Mesendoderm (in vitro differentiated cells): Measurements from ENCODE around the gene NECAB2.

ENCODE experiments used
- DNase-seq: peaks from one replicate; pipeline ENCODE4 v3.0.0; 2013
- H2AK5ac ChIP-seq: 2 replicates; pipeline ENCODE4 v1.6.1; 2013; ENCODE audit warnings: low read length, inconsistent platforms
- H2BK120ac ChIP-seq: 2 replicates; pipeline ENCODE4 v1.6.1; 2013; ENCODE audit warnings: low read depth, mild to moderate bottlenecking, low read length, moderate library complexity, mixed read lengths
- H2BK15ac ChIP-seq: replicated peaks from 2 replicates; pipeline ENCODE4 v1.6.1; 2013; ENCODE audit warnings: low read depth, mild to moderate bottlenecking, moderate library complexity
- H2BK5ac ChIP-seq: 2 replicates; pipeline ENCODE4 v1.6.1; 2013; ENCODE audit warnings: low read length, inconsistent platforms
- H3K18ac ChIP-seq: 2 replicates; pipeline ENCODE4 v1.6.1; 2013; ENCODE audit warnings: mild to moderate bottlenecking, low read length, mixed read lengths
- H3K23ac ChIP-seq: one replicate; pipeline ENCODE4 v1.6.1; 2013; ENCODE audit warnings: low read length
- H3K27ac ChIP-seq: 2 replicates; pipeline ENCODE4 v1.5.1; 2013; ENCODE audit warnings: low read depth, mild to moderate bottlenecking, inconsistent platforms, low read length, moderate library complexity
- H3K27me3 ChIP-seq: 2 replicates; pipeline ENCODE4 v1.6.1; 2013; ENCODE audit warnings: low read length, control low read depth, mild to moderate bottlenecking, inconsistent platforms; ENCODE audit not compliant: insufficient read depth, poor library complexity
- H3K36me3 ChIP-seq: 2 replicates; pipeline ENCODE4 v1.6.1; 2013; ENCODE audit warnings: low read length, inconsistent platforms; ENCODE audit not compliant: control insufficient read depth, insufficient read depth
- H3K4ac ChIP-seq: one replicate; pipeline ENCODE4 v1.6.1; 2013; ENCODE audit warnings: low read depth, mild to moderate bottlenecking, low read length, moderate library complexity
- H3K4me1 ChIP-seq: 2 replicates; pipeline ENCODE4 v1.6.1; 2013; ENCODE audit warnings: low read depth, low read length, inconsistent platforms; ENCODE audit not compliant: control insufficient read depth
- H3K4me2 ChIP-seq: 2 replicates; pipeline ENCODE4 v1.6.1; 2013; ENCODE audit warnings: low read length
- H3K4me3 ChIP-seq: 2 replicates; pipeline ENCODE4 v1.5.1; 2013; ENCODE audit warnings: mild to moderate bottlenecking, low read length
- H3K56ac ChIP-seq: one replicate; pipeline ENCODE4 v1.6.1; 2013; ENCODE audit warnings: low read length
- H3K79me1 ChIP-seq: 2 replicates; pipeline ENCODE4 v1.6.1; 2013; ENCODE audit warnings: low read length, inconsistent platforms
- H3K79me2 ChIP-seq: 2 replicates; pipeline ENCODE4 v1.6.1; 2013; ENCODE audit warnings: mild to moderate bottlenecking, low read length; ENCODE audit not compliant: control insufficient read depth, insufficient read depth
- H3K9ac ChIP-seq: 2 replicates; pipeline ENCODE4 v1.6.1; 2013; ENCODE audit warnings: low read length, inconsistent platforms
- H4K5ac ChIP-seq: one replicate; pipeline ENCODE4 v1.6.1; 2013; ENCODE audit warnings: low read length
- H4K8ac ChIP-seq: one replicate; pipeline ENCODE4 v1.6.1; 2013; ENCODE audit warnings: low read depth, mild to moderate bottlenecking, control low read depth, low read length, moderate library complexity
- WGBS: extraction: QIAGEN DNeasy Blood & Tissue Kit; methylation state at CpG from one replicate; pipeline ENCODE4 v1.1.7; 2013; ENCODE audit warnings: low lambda C conversion rate, missing lambda C conversion rate; ENCODE audit not compliant: insufficient coverage; ENCODE audit errors: extremely low coverage; 5-methylcytosine and 5-hydroxymethylcytosine counted together

NECAB2 gene

GRCh38 chr16:83970430-83970815 is 2.4 kb downstream of the NECAB2 start:
- Histone ChIP-seq H3K79me1 (no peaks in the 10 kb centered on the region), H2AK5ac (no peak overlapping the region), H3K27ac (no peak overlapping the region), H3K9ac (no peak overlapping the region), H2BK15ac (no peak overlapping the region), H4K8ac (no peak overlapping the region), H3K4me2 (no peak overlapping the region), H3K4me3 (no peak overlapping the region), H3K36me3 (no peaks in the 10 kb centered on the region), H2BK5ac (no peak overlapping the region), H3K56ac (no peak overlapping the region), H4K5ac (no peak overlapping the region), H3K23ac (no peak overlapping the region), H2BK120ac (no peak overlapping the region), H3K4me1 (no peaks in the 10 kb centered on the region), H3K79me2 (no peaks in the 10 kb centered on the region), H3K18ac (no peak overlapping the region), H3K27me3 (peaks cover 3% of the 10 kb centered on the region), H3K4ac (no peak overlapping the region)
- no peak for DNase-seq
- no CpG with 5 or more reads among the region's 6 CpGs for WGBS

DNA sequence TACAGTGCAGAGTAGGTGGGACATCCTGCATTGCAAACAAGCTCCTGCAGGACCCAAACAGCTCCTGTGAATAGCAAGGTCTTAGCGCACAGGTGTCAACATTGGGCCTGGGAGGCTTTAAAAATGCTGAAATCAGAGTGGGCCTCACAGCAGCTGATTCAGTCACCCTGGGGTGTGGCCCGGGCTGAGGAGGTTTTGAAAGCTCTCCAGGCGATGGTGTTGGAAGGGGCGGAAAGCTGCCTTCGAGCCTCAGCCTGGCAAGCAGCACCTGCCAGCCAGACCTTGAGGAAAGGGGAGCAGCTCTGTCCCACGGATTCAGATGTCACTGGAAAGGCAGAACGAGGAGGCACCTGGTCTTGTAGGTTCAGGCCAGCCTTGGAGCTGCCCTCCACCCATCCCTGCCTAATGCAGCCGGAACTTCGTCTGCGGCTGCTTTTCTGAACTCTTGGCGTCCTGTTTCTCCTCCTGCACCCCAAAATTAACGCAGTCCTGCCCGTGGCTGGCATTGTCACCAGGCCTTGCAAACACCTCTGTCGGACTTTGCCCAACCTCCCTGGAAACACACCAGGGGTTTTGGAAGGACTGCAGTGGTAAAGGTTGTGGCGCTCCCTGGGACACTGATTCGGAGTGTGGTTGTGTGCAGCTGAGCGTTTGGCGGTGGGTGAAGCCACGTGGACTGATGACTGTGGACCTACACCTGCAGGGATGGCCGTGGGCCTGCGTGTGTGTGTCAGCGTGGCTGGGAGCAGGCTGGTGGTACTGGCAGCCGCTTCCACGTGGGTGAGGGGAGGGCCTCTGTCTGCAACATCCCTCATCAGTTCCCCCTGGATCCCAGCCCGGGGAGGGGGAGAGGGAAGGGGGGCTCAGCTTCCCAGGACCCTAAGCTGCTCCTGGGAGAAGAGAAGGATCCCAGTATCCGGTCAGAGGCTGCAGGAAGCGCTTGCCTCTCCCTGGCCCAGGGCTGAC is 3.4 kb downstream of the NECAB2 start:
- Histone ChIP-seq H3K4ac (no peak overlapping the region), H3K9ac (no peak overlapping the region), H3K23ac (no peak overlapping the region), H3K4me3 (no peak overlapping the region), H2BK15ac (no peak overlapping the region), H4K8ac (no peak overlapping the region), H3K18ac (no peak overlapping the region), H3K79me1 (no peaks in the 10 kb centered on the region), H2AK5ac (no peak overlapping the region), H3K56ac (peak overlapping the region; percentile 42), H3K79me2 (no peaks in the 10 kb centered on the region), H3K4me2 (no peak overlapping the region), H3K27me3 (peaks cover 3% of the 10 kb centered on the region), H2BK120ac (no peak overlapping the region), H2BK5ac (no peak overlapping the region), H3K27ac (no peak overlapping the region), H3K4me1 (no peaks in the 10 kb centered on the region), H4K5ac (no peak overlapping the region), H3K36me3 (no peaks in the 10 kb centered on the region)
- no CpG with 5 or more reads among the region's 27 CpGs for WGBS
- DNase-seq, result no peak

DNA sequence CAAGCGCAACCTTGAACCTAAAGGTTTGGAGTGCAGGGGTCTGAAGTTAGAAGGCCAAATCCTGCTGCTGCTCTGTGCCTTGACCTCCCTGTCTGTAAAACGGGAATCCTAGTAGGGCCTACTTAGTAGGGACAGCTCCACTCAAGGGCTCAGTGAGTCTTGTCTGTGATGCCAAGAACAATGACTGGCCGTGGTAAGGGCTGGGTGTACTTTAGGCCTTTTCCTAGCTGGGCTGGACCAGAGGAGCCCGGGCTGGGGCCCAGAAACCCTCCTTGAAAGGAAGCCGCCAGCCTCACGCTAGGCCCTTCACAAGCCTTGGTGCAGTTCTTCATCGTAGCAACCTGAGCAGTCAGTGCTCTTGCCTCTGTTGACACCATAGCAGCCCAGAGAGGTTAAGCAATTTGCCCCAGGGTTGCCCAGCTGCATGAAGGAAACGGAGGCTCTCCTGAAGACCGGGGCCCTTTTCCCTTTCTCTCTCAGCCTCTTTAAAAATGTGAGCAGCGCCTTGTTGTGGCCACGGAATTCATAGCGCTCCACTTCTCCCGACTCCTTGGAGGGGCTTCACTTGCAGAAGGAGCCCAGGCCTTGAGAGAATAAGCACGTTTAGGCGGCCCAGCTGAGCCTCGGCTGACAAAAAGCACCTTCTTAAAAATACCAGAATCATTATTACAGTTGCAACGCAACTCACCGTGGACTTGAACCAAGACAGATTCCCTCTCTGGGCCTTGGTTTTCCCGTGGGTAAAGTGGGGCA is 4.4 kb downstream of the NECAB2 start:
- Histone ChIP-seq H3K4me2 (no peak overlapping the region), H2AK5ac (no peak overlapping the region), H3K36me3 (no peaks in the 10 kb centered on the region), H3K4me3 (no peak overlapping the region), H3K79me2 (no peaks in the 10 kb centered on the region), H3K4ac (no peak overlapping the region), H4K8ac (no peak overlapping the region), H2BK120ac (no peak overlapping the region), H3K27me3 (peaks cover 3% of the 10 kb centered on the region), H3K79me1 (no peaks in the 10 kb centered on the region), H3K56ac (no peak overlapping the region), H3K23ac (no peak overlapping the region), H2BK15ac (no peak overlapping the region), H2BK5ac (no peak overlapping the region), H3K9ac (no peak overlapping the region), H3K27ac (no peak overlapping the region), H4K5ac (no peak overlapping the region), H3K4me1 (no peaks in the 10 kb centered on the region), H3K18ac (no peak overlapping the region)
- no CpG with 5 or more reads among the region's 19 CpGs for WGBS
- no peak for DNase-seq

DNA sequence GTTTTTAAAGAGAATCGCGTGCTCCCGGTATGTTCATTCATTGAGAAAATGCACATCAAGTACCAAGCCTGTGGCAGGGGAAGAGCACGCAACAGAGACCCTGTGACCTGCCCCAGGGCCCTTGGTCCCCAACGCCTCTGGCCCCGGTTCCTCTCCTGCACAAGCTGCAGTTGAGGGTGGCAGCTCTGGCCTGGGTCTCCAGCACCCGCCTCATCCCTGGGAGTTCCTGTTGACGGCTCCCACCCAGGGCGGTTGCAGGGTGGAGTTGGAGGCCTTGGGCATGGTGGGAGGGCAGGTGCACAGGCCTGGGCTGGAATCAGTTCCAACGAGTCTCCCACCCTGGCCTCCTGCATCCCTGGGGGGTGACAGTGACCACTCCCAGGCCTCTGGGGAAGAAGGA is 5.0 kb downstream of the NECAB2 start:
- Histone ChIP-seq H2AK5ac (no peak overlapping the region), H3K56ac (no peak overlapping the region), H3K4ac (no peak overlapping the region), H3K79me1 (no peaks in the 10 kb centered on the region), H3K9ac (no peak overlapping the region), H4K8ac (no peak overlapping the region), H3K4me3 (no peak overlapping the region), H3K79me2 (no peaks in the 10 kb centered on the region), H3K4me1 (no peaks in the 10 kb centered on the region), H2BK5ac (no peak overlapping the region), H3K4me2 (no peak overlapping the region), H2BK120ac (no peak overlapping the region), H2BK15ac (no peak overlapping the region), H3K18ac (no peak overlapping the region), H4K5ac (no peak overlapping the region), H3K27me3 (peaks cover 3% of the 10 kb centered on the region), H3K36me3 (no peaks in the 10 kb centered on the region), H3K23ac (no peak overlapping the region), H3K27ac (no peak overlapping the region)
- no peak for DNase-seq
- WGBS, result no CpG with 5 or more reads among the region's 10 CpGs

DNA sequence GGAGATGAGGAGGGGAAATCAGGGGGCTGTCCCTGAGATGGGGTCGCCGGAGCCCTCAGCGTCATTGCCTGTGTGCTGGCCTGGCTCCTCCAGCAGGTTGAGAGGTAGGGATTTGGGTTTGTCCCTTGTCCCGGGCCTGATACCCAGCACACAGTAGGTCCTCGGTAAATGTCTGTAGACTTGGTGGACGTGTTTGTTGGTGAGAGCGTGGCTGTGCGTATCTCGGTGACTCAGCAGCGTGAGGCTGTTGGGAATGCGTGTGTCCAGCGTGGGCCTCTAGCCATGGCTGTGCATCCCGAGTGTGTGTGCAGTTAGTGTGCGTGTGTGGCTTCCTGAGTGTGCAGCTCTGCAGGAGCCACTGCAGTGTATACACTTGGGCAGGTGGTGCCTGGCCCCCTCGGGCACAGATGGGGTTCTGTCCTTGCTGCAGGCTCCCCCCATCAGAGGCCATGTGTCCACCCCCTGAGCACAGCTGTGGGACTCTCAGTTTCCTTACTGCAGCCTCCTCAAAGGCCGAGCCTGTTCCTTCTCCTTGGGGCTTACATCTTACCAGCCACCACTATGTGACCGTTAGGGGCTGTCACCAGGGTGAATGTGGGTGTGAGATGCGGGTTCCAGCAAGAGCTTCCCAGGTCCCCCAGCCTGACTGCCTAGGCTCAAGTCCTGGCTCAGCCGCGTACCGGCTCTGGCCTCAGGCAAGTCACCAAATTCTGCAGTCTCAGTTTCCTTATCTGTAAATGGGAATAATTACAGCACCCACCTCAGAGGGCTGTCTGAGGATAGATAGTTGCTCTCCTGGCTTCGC is 5.7 kb downstream of the NECAB2 start:
- no peak overlapping the region for H3K4me3 ChIP-seq
- H2AK5ac ChIP-seq, result no peak overlapping the region
- H4K8ac ChIP-seq, result no peak overlapping the region
- no peak overlapping the region for H3K27ac ChIP-seq
- H3K27me3 ChIP-seq, result peaks cover 3% of the 10 kb centered on the region
- no peak overlapping the region for H3K9ac ChIP-seq
- H2BK120ac ChIP-seq, result no peak overlapping the region
- DNase-seq, result no peak
- H3K4ac ChIP-seq, result no peak overlapping the region
- H3K4me1 ChIP-seq, result no peaks in the 10 kb centered on the region
- H3K56ac ChIP-seq, result no peak overlapping the region
- H3K23ac ChIP-seq, result no peak overlapping the region
- no peaks in the 10 kb centered on the region for H3K79me2 ChIP-seq
- H4K5ac ChIP-seq, result no peak overlapping the region
- H3K79me1 ChIP-seq, result no peaks in the 10 kb centered on the region
- no peak overlapping the region for H2BK5ac ChIP-seq
- no peak overlapping the region for H3K4me2 ChIP-seq
- no peak overlapping the region for H2BK15ac ChIP-seq
- WGBS, result no CpG with 5 or more reads among the region's 22 CpGs
- H3K18ac ChIP-seq, result no peak overlapping the region
- no peaks in the 10 kb centered on the region for H3K36me3 ChIP-seq
